GM21423 (cell line): ENCODE measurements around the gene SEPTIN5.
"Not testable (repeated sequence)": the region's sequence is repeated elsewhere in the genome, so short reads cannot be mapped to it uniquely, and the experiment has no call there.

Source experiments
- ATAC-seq: cut with Tn5 transposase; IDR thresholded peaks from one replicate; pipeline ENCODE4 v1.9.1; 2021; ENCODE audit warnings: mild to moderate bottlenecking, moderate library complexity; ENCODE audit not compliant: unreplicated experiment

Gene SEPTIN5

DNA sequence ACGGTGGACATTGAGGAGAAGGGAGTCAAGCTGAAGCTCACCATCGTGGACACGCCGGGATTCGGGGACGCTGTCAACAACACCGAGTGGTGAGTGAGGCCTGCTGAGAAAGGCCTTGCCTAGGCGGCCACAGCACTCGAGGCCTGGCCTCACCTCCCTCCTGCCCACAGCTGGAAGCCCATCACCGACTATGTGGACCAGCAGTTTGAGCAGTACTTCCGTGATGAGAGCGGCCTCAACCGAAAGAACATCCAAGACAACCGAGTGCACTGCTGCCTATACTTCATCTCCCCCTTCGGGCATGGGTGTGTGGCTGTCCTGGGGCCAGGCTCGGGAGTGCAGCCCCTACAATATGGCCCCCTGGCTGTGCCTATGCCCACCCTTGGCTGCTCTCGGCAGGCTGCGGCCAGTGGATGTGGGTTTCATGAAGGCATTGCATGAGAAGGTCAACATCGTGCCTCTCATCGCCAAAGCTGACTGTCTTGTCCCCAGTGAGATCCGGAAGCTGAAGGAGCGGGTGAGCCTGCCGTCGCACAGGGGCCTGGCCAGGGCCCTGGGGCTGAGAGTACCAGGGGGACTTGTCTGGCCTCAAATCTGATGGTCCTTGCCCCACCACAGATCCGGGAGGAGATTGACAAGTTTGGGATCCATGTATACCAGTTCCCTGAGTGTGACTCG lies 6.0 kb downstream of the SEPTIN5 start:
- no peak for ATAC-seq

DNA sequence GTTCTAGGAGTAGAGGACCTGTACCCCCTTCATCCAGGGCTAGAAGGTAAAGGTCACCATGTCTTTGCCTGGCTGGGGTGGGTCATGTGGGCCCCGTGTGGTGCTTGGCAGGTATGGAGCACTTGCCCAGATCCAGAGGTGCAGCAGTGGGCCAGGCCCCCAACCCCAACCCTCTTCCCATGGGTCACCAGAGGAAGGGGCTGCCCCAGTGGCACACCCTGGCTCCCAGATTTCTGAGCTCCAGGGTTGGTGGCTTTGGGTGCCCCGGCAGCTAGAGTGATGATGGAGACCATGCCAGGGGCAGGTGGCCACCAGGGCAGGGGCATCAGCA lies 6.7 kb downstream of the SEPTIN5 start:
- no peak for ATAC-seq

DNA sequence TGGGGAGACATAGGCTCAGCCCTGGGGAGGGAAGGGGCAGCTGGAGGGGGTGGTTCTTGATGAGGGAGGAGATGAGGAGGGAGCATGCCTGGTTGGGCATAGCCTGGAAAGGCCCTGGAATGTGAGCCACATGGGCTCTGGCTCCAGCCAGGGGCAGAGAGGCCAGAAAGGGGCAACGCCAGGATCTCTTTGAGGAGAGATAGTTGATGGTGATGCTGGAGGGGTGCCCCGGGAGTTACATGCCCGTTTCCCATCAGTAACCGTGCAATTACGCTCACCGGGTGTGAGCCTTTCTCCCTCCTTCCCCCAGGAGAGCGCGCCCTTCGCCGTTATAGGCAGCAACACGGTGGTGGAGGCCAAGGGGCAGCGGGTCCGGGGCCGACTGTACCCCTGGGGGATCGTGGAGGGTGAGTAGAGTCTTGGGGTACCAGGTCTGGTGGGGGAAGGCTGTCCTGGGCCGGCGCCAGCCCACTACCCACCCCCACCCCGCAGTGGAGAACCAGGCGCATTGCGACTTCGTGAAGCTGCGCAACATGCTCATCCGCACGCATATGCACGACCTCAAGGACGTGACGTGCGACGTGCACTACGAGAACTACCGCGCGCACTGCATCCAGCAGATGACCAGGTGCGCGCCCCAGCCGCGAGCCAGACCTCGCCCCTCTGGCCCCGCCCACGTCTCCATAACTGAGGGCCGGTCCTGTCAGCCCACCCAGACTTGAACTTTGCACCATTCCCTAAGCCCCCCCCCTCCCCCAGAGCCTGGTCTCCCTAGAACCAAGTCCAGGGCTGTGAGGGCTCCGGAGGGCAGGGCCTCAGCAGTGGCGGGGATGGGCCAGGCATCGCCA lies 7.3 kb downstream of the SEPTIN5 start:
- no peak for ATAC-seq

DNA sequence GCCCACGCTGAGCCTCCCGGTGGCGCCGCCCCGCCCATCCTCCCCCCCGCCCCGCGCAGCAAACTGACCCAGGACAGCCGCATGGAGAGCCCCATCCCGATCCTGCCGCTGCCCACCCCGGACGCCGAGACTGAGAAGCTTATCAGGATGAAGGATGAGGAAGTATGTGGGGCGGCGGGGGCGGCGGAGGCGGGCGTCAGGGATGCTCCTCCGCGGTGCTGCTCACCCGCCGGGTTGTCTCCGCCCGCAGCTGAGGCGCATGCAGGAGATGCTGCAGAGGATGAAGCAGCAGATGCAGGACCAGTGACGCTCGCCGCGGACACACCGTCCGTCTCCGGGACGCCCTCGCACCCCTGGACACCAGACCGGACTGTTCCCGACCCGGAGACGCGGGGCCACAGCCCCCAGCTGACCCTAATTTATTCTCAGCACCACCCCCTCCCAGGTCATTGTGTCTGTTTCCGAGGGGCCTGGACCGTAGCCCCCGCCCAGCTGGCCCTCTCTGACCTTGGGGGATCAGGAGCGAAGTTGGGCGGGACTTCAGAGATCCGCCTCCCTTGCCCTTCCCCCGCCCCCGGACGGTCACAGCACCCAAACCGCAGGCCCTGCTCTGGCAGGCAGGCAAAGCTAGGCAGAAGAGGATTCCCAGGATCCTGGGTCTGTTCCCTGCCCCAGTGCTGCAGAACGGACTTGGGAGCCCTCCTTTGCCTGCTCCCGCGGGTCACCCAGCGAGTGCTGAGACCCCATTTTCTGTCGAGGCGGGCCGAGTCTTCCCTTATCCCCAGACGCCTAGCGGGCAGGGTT lies 8.1 kb downstream of the SEPTIN5 start:
- ATAC-seq = no peak

DNA sequence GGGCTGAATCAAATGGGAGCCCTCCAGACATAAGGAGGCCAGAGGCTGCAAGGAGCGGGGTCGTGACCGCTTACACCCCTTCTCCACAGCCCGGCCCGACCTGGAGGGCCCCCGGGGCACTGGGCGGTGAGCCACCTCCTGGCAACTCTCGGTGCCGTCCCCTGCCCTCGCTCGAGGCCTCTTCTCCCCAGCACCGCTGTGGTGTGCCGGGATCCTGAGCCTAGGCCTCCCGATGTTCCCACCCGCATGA lies 8.6 kb downstream of the SEPTIN5 start:
- ATAC-seq = no peak

DNA sequence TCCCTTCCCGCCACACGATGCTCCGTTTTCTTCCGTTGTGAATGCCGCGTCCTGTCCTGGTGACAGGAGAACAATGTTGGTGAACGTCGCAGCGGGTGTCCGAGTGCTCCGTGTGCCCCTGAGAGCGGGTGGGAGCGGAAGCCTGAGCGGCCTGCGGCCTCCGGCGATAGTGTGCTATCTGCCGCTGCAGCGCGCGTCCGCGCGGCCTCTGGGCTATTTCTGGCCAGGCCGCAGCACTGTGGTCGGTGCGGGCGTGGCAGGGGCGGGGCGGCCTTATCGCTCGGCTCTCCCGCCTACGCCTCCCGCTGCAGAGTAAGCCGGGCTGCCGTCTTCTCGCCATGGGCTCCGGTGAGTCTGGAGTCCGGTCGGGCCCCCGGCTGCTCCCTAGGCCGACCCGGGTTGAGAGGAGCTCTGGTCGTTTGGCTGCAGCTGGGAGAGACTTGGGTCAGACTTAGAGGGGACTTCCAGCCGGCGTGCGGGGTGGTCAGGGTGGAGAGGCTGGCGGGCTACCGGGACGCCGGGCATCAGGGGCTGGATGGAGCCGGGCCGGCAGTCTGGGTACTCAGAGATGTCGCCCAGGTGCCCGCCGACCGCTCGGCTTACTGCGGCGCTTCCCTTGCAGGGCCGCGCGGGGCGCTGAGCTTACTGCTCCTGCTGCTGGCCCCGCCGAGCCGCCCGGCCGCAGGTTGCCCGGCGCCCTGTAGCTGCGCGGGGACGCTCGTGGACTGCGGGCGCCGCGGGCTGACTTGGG lies 9.1 kb downstream of the SEPTIN5 start, which contains the start of gene GP1BB:
Gene GP1BB (plus strand): TSS at position 308 of the 751 bp plus-strand sequence. CDS start 31 bp downstream, at position 339.
- ATAC-seq = no peak

DNA sequence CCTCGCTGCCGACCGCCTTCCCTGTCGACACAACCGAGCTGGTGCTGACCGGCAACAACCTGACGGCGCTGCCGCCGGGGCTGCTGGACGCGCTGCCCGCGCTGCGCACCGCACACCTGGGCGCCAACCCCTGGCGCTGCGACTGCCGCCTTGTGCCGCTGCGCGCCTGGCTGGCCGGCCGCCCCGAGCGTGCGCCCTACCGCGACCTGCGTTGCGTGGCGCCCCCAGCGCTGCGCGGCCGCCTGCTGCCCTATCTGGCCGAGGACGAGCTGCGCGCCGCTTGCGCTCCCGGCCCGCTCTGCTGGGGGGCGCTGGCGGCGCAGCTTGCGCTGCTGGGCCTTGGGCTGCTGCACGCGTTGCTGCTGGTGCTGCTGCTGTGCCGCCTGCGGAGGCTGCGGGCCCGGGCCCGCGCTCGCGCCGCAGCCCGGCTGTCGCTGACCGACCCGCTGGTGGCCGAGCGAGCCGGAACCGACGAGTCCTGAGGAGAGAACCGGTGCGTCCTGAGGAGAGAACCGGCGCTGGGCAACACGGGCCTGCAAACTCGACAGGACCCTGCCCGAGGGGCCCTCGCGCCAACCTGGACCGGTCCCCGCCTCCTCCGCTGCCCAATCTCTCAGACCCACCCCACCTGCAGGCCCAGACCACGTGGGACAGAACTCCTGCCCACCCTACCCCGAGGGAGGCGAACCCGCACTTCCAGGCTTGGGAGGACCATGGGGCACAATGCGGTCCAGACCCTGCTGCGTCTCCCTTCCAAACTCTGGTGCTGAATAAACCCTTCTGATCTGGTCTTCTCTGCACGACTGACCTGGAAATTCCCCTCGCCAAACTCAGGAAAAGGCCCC lies 9.9 kb downstream of the SEPTIN5 start:
- ATAC-seq = no peak

DNA sequence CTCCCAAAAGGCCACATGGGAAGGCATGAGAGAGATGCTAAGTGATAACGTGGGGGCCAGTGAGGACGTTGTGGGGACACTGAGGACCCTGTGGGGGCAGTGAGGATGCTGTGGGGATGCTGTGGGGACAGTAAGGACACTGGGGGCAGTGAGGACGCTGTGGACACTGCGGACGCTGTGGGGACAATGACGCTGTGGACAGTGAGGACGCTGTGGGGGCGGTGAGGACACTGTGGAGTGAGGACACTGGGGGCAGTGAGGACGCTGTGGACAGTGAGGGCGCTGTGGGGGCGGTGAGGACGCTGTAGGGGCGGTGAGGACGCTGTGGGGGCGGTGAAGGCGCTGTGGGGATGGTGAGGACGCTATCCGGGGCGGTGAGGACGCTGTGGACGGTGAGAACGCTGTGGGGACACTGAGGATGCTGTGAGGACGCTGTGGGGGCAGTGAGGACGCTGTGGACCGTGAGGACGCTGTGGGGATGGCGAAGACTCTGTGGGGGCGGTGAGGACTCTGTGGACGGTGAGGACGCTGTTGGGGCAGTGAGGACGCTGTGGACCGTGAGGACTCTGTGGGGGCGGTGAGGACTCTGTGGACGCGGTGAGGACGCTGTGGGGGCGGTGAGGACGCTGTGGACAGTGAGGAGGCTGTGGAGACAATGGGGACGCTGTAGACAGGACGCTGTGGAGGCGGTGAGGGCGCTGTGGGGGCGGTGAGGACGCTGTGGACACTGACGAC lies 10.8 kb downstream of the SEPTIN5 start:
- ATAC-seq = no peak

DNA sequence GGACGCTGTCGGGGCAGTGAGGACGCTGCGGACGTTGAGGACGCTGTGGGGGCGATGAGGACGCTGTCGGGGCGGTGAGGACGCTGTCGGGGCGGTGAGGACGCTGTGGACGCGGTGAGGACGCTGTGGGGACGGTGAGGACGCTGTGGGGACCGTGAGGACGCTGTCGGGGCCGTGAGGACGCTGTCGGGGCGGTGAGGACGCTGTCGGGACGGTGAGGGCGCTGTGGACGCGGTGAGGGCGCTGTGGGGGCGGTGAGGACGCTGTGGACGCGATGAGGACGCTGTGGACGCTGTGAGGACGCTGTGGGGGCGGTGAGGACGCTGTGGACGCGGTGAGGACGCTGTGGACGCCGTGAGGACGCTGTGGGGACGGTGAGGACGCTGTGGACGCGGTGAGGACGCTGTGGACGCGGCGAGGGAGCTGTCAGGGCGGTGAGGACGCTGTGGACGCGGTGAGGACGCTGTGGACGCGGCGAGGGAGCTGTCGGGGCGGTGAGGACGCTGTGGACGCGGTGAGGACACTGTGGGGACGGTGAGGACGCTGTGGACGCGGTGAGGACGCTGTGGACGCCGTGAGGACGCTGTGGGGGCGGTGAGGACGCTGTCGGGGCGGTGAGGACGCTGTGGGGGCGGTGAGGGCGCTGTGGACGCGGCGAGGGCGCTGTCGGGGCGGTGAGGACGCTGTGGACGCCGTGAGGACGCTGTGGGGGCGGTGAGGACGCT lies 11.9 kb downstream of the SEPTIN5 start:
- not testable (repeated sequence) for ATAC-seq

DNA sequence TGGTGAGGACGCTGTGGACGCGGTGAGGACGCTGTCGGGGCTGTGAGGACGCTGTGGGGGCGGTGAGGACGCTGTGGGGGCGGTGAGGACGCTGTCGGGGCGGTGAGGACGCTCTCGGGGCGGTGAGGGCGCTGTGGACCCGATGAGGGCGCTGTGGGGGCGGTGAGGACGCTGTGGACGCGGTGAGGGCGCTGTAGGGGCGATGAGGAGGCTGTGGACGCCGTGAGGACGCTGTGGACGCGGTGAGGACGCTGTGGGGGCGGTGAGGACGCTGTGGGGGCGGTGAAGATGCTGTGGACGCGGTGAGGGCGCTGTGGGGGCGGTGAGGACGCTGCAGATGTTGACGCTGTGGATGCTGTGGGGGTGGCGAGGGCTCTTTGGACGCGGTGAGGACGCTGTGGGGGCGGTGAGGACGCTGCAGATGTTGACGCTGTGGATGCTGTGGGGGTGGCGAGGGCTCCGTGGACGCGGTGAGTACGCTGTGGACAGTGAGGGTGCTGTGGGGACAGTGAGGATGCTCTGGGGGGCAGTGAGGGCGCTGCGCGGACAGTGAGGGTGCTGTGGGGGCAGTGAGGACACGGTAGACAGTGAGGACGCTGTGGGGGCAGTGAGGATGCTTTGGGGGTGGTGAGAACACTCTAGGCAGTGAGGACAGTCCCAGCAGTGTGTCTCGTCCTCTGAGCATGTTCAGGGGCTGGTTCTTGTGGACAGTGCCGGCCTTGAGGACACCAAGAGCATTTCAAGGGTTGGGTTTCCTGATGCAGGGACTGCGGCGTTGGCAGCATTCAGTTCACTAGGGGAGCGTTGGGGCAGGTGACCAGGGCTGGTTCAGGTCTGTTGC lies 13.2 kb downstream of the SEPTIN5 start:
- no peak for ATAC-seq

DNA sequence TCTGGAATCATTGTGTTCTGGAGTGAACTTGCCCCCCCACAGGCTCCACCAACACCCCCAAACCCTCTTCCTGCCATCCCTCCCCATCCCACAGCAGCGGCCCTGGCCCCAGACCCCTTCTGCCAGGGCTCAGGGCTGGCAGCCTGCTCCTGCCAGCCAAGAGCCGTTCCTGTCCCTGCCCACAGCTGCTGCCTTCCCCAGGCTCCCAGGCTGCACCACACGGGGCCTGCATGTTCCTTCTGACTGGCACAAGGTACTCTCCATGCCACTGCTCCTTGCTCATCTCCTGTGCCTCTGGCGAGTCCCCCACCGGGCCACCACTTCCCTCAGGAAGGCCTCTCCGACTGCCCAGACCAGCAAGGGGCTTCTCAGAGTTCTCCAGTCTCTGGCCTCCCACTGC lies 14.0 kb downstream of the SEPTIN5 start:
- ATAC-seq = no peak

DNA sequence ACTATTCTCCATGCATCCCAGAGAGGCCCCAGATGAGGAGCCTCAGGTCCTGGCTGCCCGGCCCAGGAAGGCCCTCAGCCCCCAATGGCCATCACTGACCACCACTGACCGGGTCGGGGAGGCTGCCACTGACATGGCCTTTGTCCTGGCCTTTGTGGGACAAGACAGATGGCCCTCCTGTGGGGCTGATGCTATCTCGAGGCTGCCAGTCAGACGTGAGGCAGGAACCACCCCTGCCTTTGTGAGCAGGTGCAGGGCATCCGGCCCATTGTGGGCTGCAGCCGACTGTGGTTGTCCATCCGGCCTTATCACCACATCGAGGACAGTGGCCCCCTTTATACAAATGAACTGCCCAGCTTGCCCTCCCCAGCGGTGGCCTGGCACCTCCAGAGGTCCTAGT lies 14.5 kb downstream of the SEPTIN5 start:
- no peak for ATAC-seq

DNA sequence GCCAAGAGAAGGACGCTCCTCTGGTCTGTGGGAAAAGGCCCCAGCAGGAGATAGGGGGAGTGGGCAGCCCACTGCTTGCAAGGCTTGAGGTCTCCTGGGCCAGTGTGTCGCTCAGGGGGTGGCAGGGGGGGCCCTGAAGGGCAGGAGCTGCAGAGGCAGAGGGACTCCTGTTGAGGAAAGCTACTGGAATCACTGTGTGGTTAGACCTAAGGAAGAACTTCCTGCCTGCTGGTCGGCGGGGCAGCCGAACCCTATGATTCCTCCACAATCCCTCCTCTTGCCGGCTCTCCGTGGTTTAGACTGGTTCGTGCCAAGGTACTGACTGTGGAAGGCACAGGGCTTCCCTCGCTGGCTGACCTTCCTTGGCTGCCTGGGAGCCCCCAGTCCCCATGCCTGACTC lies 15.2 kb downstream of the SEPTIN5 start:
- ATAC-seq = no peak

DNA sequence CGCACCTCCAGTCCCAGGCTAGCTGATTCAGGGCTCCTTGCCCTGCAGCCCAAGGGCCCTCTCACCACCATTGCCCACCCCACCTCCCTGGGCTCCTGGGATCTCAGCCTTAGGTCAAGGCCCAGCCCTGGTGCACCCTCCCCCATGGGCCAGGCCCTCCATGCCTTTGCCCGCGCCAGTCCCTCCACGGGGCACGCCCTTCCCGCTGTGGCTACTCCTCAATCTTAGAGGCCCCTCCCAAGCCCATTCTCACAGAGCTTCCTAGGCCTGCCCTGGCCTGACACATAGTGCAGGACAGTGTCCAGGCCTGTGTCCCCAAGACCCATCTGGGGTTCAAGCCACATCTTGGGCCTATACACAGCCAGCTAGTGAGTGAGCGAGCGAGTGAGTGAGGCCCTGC lies 15.9 kb downstream of the SEPTIN5 start:
- ATAC-seq = no peak

DNA sequence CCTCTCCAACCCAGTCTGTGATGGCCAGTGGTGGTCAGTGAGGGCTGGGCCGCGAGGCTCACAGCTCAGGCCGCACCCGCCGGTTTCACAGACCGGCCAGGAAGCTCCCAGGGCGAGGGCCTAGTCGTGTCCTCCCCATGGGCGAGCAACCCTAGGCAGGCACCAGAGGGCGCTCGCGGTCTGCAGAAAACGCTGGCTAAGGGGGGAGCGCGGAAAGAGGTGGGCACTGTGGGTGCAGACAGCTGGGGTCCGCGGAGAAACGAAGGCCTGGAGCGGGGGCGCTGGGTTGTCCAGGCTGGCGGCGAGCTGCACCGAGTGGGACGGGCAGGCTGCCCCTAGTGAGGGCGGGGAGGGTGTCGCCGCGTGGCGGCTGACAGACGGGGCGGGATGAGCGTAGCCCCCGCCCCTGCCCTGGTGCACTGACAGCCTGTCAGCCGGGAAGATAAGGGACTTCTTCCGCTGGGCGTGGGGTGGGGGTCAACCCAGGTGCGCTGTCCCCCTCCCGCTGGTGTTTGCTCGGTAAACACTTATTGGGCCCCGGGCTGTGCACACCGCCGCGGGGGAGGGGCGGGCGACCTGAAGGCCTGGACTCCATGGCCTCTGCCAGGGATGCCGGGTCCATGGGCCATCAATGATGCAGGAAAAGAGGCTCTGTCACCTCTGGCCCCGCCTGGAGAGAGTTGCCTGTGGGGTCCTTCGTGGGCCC lies 16.5 kb downstream of the SEPTIN5 start:
- ATAC-seq = no peak

DNA sequence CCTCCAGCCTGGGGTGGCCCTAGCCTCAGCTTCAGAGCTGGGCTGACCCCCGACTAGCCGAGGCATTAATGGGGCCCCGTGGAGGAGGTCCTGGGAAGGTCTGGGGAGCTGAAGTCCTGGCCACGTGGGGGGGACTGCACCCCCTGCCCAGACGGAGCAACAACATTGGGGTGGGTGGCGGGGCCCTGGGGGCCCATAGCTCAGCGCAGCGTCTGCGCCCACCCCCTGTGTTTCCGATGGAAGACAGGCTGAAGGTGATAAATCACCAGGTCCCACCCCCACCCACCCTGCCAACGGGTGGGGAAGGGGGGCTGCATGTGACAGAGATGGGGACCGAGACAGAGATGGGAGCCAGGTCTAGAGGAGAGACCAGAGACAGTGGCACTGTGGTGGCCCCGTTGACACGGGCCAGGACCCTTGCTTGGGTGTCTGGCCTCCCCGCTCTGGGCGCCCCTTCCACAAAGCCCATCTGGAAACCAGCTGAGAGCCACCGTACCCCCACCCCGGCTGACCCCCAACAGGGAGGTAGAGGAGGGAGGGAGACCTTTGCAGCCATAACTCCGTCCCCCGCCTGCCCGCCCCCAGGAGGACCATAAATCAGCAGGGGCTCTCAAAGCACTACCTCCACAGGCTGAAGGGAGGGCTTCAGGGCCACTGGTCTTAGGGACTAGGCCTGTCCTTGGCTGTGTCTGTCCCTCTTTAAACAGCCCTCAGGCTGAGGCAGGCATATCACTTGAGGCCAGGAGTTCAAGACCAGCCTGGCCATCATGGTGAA lies 17.2 kb downstream of the SEPTIN5 start:
- no peak for ATAC-seq
